ENCODE measurements around the gene TLE4. TPM values are rescaled to one million over a fixed set of nuclear protein-coding genes. Genes with fewer than 3 reads are reported as not detected.

Gene TLE4
- total and polyA plus RNA-seq, 2 experiments from 2014 or later = 29.6 to 38.4 TPM

DNA sequence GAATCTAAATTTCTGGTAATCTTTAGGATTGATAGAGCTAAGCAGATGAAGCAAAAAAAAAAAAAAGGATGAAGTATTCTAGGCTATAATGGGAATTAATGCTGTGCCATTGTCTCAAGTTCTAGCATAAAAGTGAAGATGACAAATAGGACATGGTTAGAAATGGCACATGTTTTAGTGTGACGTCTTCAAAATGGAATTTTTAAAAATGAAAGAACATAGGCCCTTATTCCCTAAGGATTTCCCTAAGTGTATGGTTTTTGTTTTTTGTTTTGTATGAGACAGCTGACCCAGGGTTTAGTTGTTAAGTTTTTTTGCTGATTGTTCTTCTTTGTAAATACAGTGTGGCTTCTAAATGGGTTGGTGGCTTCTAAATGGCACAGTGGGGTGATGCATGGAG is 7.1 kb downstream of the TLE4 start:
- H3K4me2 ChIP-seq = no peak overlapping the region
- TF ChIP-seq EZH2phosphoT487 (IDR thresholded peaks at IDR 0.05; ENCODE audit: low read depth, severe bottlenecking, unreplicated experiment) (no peak), EZH2 (IDR thresholded peaks at IDR 0.05; ENCODE audit: borderline replicate concordance) (no peak)
- TF ChIP-seq, protein P1, sequence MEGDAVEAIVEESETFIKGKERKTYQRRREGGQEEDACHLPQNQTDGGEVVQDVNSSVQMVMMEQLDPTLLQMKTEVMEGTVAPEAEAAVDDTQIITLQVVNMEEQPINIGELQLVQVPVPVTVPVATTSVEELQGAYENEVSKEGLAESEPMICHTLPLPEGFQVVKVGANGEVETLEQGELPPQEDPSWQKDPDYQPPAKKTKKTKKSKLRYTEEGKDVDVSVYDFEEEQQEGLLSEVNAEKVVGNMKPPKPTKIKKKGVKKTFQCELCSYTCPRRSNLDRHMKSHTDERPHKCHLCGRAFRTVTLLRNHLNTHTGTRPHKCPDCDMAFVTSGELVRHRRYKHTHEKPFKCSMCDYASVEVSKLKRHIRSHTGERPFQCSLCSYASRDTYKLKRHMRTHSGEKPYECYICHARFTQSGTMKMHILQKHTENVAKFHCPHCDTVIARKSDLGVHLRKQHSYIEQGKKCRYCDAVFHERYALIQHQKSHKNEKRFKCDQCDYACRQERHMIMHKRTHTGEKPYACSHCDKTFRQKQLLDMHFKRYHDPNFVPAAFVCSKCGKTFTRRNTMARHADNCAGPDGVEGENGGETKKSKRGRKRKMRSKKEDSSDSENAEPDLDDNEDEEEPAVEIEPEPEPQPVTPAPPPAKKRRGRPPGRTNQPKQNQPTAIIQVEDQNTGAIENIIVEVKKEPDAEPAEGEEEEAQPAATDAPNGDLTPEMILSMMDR (IDR thresholded peaks at IDR 0.05; ENCODE audit: poor library complexity) = no peak
- DNase-seq (ENCODE audit: low spot score) = no peak

GRCh38 chr9:79579624-79580023 is 7.9 kb downstream of the TLE4 start:
- Histone ChIP-seq H3K27ac (no peak overlapping the region), H3K79me2 (peaks cover 42% of the 10 kb centered on the region), H4K20me1 (ENCODE audit: insufficient read depth, poor library complexity, severe bottlenecking) (peaks cover 8% of the 10 kb centered on the region), H3K27me3 (no peaks in the 10 kb centered on the region), H3K4me2 (no peak overlapping the region), H3K4me1 (ENCODE audit: insufficient read depth) (peaks cover 30% of the 10 kb centered on the region), H2AFZ (no peak overlapping the region), H3K9me3 (ENCODE audit: low read depth) (no peaks in the 10 kb centered on the region), H3K4me3 (no peak overlapping the region), H3K9me2 (replicated peaks; ENCODE audit: insufficient read depth) (no peaks in the 10 kb centered on the region), H3K36me3 (replicated peaks; ENCODE audit: insufficient read depth, low read depth) (no peaks in the 10 kb centered on the region)
- TF ChIP-seq EZH2phosphoT487 (IDR thresholded peaks at IDR 0.05; ENCODE audit: low read depth, severe bottlenecking, unreplicated experiment) (no peak), EZH2 (IDR thresholded peaks at IDR 0.05; ENCODE audit: borderline replicate concordance) (no peak)
- TF ChIP-seq, protein P1 (IDR thresholded peaks at IDR 0.05; ENCODE audit: poor library complexity) = no peak
- no peak for DNase-seq (ENCODE audit: low spot score)
- WGBS (ENCODE audit: low lambda C conversion rate, missing lambda C conversion rate) = 93% methylated on average over 2 of the region's 2 CpGs

More for the DNA sequence above, 7.1 kb downstream of the TLE4 start:
- Histone ChIP-seq H3K9me3 (ENCODE audit: low read depth) (no peaks in the 10 kb centered on the region), H3K4me1 (ENCODE audit: insufficient read depth) (peaks cover 25% of the 10 kb centered on the region), H4K20me1 (ENCODE audit: insufficient read depth, poor library complexity, severe bottlenecking) (peaks cover 4% of the 10 kb centered on the region), H3K79me2 (peaks cover 47% of the 10 kb centered on the region), H3K27me3 (no peaks in the 10 kb centered on the region), H2AFZ (no peak overlapping the region), H3K4me3 (no peak overlapping the region), H3K9me2 (replicated peaks; ENCODE audit: insufficient read depth) (no peaks in the 10 kb centered on the region), H3K27ac (no peak overlapping the region), H3K36me3 (replicated peaks; ENCODE audit: insufficient read depth, low read depth) (no peaks in the 10 kb centered on the region)
- 88% methylated on average over 1 of the region's 1 CpG for WGBS (ENCODE audit: low lambda C conversion rate, missing lambda C conversion rate)

GRCh38 chr9:79580055-79580454 is 8.3 kb downstream of the TLE4 start:
- H3K4me2 ChIP-seq = no peak overlapping the region

More at GRCh38 chr9:79580055-79580454, 8.3 kb downstream of the TLE4 start:
- peaks cover 37% of the 10 kb centered on the region for H3K79me2 ChIP-seq
- H3K9me2 ChIP-seq (replicated peaks; ENCODE audit: insufficient read depth) = no peaks in the 10 kb centered on the region
- no peak overlapping the region for H3K4me3 ChIP-seq
- no peak for DNase-seq (ENCODE audit: low spot score)
- TF ChIP-seq EZH2phosphoT487 (IDR thresholded peaks at IDR 0.05; ENCODE audit: low read depth, severe bottlenecking, unreplicated experiment) (no peak), EZH2 (IDR thresholded peaks at IDR 0.05; ENCODE audit: borderline replicate concordance) (no peak)
- TF ChIP-seq, protein P1 (IDR thresholded peaks at IDR 0.05; ENCODE audit: poor library complexity) = no peak
- H3K36me3 ChIP-seq (replicated peaks; ENCODE audit: insufficient read depth, low read depth) = no peaks in the 10 kb centered on the region
- H3K27ac ChIP-seq = no peak overlapping the region
- 75% methylated on average over 7 of the region's 7 CpGs for WGBS (ENCODE audit: low lambda C conversion rate, missing lambda C conversion rate)
- no peak overlapping the region for H2AFZ ChIP-seq
- peaks cover 6% of the 10 kb centered on the region for H4K20me1 ChIP-seq (ENCODE audit: insufficient read depth, poor library complexity, severe bottlenecking)
- no peaks in the 10 kb centered on the region for H3K9me3 ChIP-seq (ENCODE audit: low read depth)
- no peaks in the 10 kb centered on the region for H3K27me3 ChIP-seq
- H3K4me1 ChIP-seq (ENCODE audit: insufficient read depth) = peaks cover 30% of the 10 kb centered on the region
